HG03521 (cell line): Measurements from ENCODE around the gene GOLT1A.
"Not testable (repeated sequence)": the region's sequence is repeated elsewhere in the genome, so short reads cannot be mapped to it uniquely, and the experiment has no call there.

Source experiments
- ATAC-seq: cut with Tn5 transposase; IDR thresholded peaks from one replicate; pipeline ENCODE4 v1.9.1; 2021; ENCODE audit warnings: mild to moderate bottlenecking, moderate library complexity; ENCODE audit not compliant: unreplicated experiment

GOLT1A gene

DNA sequence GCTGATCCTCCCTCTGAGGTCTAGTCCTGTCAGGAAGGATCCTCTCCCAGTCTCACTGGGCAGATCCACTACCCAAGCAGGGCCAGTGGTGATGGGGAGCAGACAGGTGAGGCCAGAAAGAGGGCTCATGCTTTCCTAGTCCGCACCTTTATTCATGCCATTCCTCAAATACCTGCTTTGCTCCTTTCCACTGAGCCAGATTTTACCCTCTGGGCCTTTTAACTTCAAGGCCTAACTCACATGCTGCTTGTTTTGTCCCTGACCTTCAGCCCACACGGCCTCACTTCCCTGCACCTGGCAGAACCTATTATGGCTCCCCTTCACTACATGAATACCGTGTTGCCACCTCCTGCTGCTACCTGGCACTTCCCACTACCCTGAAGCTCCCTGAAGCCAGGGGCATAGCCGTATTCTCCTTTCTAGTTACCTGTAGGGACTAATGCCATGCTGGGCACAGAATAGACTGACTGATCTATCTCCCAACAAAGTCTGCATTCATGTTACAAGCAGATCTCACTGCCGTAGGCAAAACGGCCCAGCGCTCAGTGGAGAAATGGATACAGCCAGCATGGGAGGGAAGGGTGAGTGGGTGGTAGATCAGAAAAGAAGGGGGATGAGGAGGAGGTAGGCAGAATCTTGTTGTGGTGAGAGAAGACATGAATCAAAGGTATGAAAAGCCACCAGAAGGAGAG lies 36.1 kb upstream of the GOLT1A start:
- no peak for ATAC-seq

DNA sequence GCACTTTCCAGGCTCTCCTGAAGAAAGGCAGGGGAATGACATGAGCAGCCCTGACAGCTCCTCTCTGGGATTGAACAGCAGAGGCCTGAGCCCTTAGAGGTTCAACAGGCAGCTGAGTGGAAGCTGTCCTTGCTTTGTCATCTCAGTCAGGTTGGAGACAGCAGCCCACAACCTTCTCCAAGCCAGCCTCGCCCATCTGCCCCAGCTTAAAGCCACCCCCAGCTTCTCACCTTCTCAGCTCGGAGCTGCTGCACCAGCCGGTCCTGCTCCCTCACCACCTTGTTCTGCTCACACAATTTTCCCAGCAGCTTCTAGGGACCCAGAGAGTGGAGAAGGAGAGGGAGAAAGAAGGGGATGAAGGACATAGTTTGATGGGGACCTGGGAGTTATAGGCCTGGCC lies 35.2 kb upstream of the GOLT1A start:
- no peak for ATAC-seq

GRCh38 chr1:204246876-204247275 lies 33.1 kb upstream of the GOLT1A start:
- ATAC-seq = no peak

- ATAC-seq = no peak
Measured at GRCh38 chr1:204242920-204243319, 29.1 kb upstream of the GOLT1A start.

DNA sequence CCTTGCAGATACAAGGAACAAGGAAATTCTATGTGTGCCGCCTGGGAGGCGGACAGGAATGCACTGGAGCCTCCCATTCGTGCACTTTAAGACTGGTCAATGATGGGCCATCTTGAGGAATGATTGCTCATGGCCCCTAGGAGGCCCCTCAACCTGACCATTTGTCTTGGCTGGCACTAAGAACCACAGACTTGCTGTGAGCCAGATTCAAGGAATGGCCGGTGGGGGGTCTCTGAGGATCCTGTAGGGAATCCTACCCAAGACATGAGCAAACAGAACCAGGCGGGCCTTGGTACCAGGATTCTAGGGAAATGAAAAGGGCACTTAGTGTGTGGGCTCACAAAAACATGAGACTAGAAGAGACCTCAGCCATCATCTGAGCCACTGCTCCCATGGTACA lies 28.1 kb upstream of the GOLT1A start:
- ATAC-seq = no peak

GRCh38 chr1:204241050-204241449 lies 27.3 kb upstream of the GOLT1A start:
- no peak for ATAC-seq

DNA sequence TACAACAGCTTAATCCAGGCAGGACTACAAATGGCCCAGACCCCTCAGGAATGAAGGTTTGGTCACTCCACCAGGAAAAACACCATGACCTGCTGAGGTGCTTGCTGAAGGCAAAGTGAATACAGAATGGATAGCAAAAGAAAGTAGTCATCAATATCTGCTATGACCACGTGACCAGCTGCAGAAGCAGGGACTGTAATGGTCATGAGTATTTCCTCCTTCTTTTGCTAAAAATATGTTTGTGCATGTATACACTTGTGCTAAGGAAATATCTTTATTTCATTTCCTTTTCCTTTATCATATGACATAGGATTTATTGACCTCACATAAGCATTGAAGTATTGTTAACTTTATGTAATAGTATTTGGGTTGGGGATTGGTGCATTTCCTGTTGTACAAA lies 26.4 kb upstream of the GOLT1A start:
- ATAC-seq = no peak

- ATAC-seq = not testable (repeated sequence)
Measured at GRCh38 chr1:204239401-204239800, 25.6 kb upstream of the GOLT1A start.

DNA sequence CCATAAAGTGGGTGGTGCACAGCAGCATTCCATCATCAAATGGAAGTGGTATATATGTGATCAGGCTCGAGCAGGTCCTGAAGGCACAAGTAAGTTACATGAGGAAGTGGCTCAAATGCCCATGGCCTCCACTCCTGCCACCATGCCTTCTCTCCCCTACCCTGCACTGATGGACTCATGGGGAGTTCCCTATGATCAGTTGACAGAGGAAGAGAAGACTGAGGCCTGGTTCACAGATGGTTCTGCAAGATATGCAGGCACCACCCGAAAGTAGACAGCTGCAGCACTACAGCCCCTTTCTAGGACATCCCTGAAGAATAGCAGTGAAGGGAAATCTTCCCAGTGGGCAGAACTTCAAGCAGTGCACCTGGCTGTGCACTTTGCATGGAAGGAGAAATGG lies 24.7 kb upstream of the GOLT1A start:
- not testable (repeated sequence) for ATAC-seq

DNA sequence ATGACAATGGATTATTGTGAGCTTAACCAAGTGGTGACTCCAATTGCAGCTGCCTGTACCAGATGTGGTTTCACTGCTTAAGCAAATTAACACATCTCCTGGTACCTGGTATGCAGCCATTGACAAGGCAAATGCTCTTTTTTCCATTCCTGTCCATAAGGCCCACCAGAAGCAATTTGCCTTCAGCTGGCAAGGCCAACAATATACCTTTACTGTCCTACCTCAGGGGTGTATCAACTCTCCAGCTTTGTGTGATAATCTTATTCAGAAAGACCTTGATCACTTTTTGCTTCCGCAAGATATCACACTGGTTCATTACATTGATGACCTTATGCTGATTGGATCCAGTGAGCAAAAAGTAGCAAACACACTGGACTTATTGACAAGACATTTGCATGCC lies 23.7 kb upstream of the GOLT1A start:
- ATAC-seq = not testable (repeated sequence)

GRCh38 chr1:204232526-204232925 lies 18.7 kb upstream of the GOLT1A start:
- no peak for ATAC-seq

GRCh38 chr1:204230211-204230610 lies 16.4 kb upstream of the GOLT1A start:
- ATAC-seq = no peak

GRCh38 chr1:204228896-204229295 lies 15.1 kb upstream of the GOLT1A start:
- no peak for ATAC-seq

DNA sequence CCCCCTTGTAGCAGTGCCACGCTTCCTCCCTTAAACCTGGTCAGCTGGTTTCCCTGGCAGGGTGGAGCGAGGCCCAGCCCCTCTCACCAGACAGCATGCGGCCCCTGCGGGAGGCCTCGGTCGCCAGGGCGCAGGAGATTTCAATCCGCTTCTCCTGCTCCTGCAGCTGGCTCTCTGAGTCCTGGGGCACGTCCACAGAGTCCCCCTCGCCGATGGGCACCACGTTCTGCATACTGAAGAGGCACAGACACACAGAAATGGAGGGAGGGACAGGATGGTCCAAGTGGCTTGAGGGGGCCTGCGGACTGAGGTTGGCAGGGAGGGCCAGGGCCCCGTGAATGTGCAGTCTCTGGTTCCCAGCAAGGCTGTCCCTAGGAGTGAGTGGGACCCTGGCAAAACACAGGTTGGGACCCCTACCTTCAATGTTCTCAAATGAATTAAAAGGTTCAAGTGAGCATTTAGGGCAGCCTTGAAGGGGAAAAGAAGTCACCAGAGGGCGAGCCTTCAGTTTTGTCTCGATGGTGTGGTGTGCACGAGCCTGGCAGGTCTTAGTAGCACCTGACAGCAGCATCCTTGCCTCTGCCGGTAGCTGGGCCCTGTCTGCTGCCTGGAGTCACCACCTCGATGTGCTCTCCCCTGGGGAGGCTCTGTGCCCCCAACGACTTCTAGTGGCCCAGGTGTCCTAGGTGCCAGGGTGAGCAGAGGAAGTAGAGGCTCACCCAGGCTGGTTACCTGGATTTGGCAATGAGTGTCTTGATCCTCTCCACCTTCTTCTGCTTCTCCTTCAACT lies 14.4 kb upstream of the GOLT1A start:
- no peak for ATAC-seq

GRCh38 chr1:204227351-204227750 lies 13.6 kb upstream of the GOLT1A start:
- ATAC-seq = no peak

- no peak for ATAC-seq
Measured at GRCh38 chr1:204225841-204226735, 12.3 kb upstream of the GOLT1A start.

DNA sequence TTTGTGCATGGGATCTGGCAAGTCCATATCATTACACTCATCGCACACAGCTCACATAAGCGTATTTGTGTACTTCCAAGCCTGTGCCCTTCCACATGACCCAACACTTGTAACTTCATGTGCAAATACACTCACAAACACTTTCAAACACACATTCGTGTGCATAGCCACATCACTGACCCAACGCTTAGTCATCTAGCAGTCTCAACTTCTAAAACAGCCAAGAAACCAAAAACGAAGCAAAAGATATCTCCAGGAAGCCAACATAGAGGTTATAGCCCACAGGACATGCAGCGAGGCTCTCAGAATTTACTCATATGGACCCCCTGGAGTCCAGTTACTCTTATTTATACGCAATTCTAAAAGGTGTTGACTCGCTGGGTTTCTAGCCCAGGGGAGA lies 10.9 kb upstream of the GOLT1A start:
- ATAC-seq = no peak

- no peak for ATAC-seq
Measured at GRCh38 chr1:204223129-204223860, 9.5 kb upstream of the GOLT1A start.

GRCh38 chr1:204222764-204223055 lies 8.9 kb upstream of the GOLT1A start:
- no peak for ATAC-seq

GRCh38 chr1:204222006-204222763 lies 8.4 kb upstream of the GOLT1A start:
- no peak for ATAC-seq
